ENCODE data around the gene MPZL2.

Gene MPZL2

DNA sequence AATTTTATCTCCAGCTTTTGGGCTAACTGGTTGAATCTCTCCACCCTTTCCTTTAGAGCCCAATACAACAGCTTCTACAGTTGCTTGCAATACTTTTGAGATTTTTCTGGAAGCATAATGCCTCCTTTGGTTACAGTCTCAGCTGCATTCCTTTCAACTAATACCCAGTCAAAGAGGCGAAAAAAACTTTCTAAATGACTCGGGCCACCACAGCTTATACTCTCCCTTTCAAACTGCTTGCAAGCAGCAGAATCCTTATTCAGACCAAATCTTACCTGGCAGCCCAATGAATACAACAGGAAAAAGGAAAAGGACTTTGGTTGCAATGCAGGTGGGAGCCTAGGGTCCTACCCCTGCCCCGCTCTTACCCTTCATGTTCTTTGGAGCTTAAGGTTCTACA, 55.1 kb downstream of the MPZL2 start:
- TF ChIP-seq, protein P1, sequence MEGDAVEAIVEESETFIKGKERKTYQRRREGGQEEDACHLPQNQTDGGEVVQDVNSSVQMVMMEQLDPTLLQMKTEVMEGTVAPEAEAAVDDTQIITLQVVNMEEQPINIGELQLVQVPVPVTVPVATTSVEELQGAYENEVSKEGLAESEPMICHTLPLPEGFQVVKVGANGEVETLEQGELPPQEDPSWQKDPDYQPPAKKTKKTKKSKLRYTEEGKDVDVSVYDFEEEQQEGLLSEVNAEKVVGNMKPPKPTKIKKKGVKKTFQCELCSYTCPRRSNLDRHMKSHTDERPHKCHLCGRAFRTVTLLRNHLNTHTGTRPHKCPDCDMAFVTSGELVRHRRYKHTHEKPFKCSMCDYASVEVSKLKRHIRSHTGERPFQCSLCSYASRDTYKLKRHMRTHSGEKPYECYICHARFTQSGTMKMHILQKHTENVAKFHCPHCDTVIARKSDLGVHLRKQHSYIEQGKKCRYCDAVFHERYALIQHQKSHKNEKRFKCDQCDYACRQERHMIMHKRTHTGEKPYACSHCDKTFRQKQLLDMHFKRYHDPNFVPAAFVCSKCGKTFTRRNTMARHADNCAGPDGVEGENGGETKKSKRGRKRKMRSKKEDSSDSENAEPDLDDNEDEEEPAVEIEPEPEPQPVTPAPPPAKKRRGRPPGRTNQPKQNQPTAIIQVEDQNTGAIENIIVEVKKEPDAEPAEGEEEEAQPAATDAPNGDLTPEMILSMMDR (IDR thresholded peaks at IDR 0.05; ENCODE audit: extremely low read depth, missing control alignments): no peak
- no peak for DNase-seq (ENCODE audit: low spot score)

DNA sequence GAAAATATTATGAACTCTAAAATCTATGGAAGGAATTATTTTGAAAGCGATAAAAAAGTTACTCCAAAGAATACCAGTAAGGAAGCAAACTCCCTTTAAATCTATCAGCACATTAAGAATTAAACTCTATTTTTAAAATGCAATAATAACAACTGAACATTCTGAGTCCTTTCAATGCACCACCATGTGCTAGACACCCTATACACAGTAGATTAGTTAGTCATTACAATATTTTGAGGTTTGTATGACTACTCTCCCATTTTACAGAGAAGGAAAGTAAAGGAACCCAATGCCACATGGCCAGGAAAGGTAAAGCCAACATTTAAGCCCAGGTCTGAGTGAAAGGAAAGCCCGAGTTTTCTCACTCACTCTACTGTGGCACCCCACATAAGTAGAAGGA, 57.0 kb downstream of the MPZL2 start:
- TF ChIP-seq, protein P1 (IDR thresholded peaks at IDR 0.05; ENCODE audit: extremely low read depth, missing control alignments): no peak

DNA sequence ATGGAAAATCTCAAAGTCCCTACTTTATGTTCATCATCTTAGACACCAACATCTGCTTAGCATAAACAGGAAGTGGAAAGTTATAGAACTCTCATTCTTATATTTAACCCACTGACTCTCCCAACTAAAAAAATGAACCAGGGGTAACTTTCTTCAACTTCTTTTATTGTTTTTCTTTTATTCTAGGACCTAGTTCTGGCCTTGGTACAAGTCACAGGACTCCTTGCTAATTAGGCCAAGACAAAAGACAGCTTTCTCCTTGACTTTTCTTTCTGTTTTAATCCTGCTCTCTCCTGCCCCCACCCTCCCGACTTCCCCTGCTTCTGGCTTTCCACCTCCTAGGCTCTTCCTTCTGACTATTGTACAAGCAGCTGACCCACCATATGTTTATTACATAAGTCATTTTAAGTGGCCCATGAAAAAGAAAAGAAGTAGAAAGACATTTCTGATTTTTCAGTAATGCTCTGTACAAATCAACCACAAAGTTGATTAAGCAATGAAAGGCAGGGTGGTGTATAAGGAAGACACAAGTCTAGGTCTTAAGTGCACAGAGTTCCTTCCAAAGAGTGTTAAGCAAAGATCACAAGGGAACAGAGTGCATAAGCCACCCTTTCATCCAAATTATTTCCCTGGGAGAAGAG, 57.6 kb downstream of the MPZL2 start:
- TF ChIP-seq, protein P1 (IDR thresholded peaks at IDR 0.05; ENCODE audit: extremely low read depth, missing control alignments): no peak
- DNase-seq (ENCODE audit: low spot score): no peak

More for the DNA sequence above, 57.0 kb downstream of the MPZL2 start:
- no peak for DNase-seq (ENCODE audit: low spot score)

DNA sequence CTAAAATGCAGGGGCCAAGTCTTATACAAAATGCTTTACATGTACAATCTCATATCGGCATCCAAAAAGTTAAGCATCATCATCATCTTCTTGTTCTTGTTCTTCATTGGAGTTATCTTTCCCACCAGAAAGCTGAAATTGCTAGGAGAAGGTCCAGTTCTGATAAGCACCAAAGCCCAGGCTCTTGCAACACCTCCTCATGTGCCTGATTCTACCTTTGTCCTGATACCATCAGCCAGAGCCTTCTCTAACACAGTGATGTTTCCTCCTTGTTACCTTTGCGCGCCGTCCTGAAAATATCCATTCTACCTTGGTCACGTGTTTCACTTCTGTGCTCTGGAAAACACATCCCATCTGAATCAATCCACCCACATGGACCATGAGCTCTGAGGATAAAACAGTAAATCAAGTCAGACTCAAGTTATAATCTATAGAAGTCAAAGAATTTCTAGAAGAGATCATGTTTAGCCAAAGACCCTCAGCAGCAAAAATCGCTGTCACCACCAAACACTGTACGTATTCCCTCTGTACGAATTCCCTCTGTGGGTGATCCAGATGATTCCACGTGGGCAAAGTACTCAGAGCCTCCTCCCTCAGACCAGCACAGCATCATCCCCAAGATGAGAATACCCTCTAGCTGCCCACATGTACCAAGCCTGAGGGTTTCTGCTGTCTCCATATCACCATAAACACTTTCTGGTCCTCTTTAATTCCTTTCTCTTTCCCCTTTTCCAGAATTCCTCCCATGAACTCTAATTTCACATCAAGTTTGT, 58.3 kb downstream of the MPZL2 start:
- TF ChIP-seq, protein P1 (IDR thresholded peaks at IDR 0.05; ENCODE audit: extremely low read depth, missing control alignments): no peak
- DNase-seq (ENCODE audit: low spot score): no peak

All from GM20000 (cell line).